Measurements from ENCODE around the gene ZNF503.

ZNF503 gene

DNA sequence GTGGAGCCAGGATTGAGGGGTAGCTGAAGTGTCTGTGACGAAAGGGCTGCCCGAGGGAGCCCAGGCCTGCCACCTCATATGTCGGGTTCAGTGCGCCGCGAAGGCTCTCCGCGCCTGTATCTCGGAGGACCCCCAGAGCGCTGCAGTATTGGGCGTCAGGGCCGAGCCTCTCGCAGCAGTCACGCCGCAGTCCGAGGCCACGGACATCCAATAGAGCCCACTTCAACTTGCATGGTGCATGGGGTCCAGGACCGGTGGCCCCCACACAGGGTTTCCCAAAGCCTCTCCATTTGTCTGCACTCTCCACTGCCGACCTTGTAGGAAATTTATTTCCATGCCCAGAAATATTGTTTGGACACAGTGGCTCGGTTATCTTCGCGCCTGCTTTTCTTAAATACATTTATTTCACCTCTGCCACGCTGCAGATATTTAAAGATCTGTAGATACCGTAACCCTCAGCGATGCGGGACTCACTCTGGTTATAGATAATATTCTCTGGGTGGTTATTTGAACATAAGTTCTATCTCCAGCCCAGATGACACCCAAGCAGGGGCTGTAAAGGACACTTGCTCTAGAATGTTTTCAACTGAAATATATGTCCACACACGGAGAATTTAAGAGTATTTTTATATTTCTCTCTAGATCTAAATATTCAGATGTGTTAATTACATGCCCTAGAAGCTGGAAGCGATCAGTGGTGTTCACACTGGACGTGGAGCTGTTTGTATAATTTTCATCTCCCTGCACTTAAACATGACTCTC is 5.1 kb upstream of the ZNF503 start:
- no peak for DNase-seq (ENCODE audit: low read depth)

DNA sequence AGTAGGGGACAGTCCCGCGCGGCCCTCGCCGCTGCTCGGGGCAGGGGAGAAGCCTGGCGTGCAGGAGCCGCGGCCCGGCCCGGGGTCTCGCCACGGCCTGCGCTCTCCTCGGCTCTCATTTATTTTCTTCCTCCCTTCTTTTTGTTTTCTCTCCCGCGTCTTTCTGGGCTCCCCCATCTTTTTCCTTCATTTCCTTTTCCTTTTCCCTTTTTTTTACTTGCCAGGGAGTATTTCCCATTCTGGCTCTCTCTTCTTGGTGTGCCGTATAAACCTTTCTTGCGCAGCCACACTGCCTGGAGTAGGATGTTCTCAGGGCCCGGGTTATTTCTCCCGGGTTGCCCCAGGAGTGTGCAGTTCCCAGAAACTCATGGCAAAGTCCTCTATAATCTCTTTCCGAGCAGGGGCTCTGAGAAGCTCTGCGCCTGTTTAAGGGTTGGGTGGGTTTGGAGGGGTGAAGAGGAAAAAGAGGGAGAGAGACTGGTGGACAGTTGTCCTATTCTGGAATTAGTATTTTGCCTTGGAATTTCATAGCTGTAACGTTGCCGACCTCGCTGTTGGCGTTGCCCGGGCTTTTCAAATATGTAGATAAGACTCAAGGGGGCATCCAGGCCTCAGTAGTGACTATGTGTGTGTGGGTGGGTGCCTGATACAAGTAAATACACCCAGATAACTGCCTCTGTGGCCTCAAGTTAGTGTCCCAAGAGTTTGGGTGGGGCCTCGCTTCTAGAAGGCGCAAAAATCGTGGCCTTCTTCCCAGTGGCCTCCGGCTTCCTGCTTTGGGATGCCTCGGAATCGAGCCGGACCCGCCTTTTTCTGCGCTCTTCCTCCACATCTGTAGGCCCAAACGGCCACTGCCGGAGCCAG is 4.3 kb upstream of the ZNF503 start:
- DNase-seq (ENCODE audit: low read depth), result no peak

GRCh38 chr10:75404815-75405597 is 3.4 kb upstream of the ZNF503 start:
- no peak for DNase-seq (ENCODE audit: low read depth)

DNA sequence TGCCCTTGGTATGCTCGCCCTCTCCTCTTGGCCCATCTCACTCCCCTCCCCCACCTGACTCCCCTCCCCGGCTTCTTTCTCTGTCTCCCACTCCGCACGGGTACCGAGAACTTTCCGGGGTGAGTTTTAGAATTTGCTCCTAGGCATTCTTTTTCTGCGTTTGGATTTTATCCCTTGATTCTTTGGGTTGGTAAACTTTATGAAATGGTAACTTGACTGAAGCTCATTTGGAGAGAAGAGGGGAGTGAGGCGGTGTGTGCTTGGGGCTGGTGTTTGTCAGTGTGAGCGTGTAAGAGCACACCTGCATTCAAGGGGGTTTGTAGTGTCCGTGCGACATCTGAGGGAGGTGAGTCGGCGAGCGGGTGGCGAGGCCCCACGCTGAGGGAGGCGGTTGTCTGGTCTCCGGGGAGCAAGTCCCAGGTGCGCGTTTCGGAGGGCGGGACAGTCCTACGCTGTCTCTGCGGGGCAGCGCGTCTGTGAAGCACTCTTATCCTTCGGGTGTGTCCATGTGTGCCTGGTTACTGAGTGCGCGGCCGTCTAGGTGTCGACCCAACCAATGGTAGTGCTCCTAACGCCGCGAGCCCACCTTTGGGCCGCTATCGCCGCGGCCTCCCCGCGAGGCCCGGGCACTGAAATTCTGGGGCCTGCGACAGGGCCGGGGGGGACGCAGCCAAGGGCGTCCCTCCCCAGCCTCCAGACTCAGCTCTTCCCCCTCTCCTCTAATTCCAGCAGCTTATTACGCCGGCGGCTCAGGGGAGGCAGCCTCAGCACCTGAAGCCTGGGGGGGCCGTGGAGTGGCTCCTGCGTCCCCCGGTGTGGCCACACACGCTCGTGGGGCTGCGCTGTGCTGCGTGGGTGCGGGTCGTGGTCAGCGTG is 2.6 kb upstream of the ZNF503 start:
- DNase-seq (ENCODE audit: low read depth), result no peak

- DNase-seq (ENCODE audit: low read depth), result no peak
Observed at GRCh38 chr10:75403144-75403938, 1.8 kb upstream of the ZNF503 start.

DNA sequence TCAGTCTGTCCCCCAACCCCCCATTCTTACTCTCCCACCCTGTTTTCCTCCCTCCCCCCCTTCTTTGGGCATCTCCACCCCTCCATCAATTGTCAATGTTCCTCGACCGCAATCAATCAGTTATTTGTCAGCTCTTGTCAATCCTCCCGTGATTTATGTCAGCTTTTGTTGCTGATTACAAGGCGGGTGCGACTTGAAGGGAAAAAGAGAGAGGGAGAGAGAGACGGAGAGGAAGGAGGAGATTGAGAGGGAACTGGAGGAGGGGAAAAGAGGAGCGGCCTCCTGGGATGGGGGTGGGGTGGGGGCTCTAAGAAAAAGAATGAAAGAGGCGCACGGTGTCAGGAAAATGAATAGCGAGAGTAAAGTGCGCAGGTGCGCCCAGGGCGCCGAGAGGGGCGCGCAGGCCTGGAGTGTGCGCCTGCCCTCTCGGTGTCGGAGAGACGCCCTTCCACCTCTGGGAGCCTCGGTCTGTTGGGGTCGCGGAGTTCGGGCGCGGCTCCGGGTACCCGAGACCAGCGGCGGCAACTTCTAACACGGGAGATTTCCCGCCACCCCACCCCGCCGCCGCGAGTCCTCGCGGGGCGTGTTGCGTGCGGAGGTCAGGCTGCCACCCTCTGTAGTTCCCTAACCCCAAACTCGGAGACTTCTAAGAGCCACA is 1.1 kb upstream of the ZNF503 start:
- no peak for DNase-seq (ENCODE audit: low read depth)

- no peak for DNase-seq (ENCODE audit: low read depth)
Observed at GRCh38 chr10:75400771-75401568, 594 bp downstream of the ZNF503 start.

GRCh38 chr10:75400163-75400770 is 1.3 kb downstream of the ZNF503 start:
- no peak for DNase-seq (ENCODE audit: low read depth)

DNA sequence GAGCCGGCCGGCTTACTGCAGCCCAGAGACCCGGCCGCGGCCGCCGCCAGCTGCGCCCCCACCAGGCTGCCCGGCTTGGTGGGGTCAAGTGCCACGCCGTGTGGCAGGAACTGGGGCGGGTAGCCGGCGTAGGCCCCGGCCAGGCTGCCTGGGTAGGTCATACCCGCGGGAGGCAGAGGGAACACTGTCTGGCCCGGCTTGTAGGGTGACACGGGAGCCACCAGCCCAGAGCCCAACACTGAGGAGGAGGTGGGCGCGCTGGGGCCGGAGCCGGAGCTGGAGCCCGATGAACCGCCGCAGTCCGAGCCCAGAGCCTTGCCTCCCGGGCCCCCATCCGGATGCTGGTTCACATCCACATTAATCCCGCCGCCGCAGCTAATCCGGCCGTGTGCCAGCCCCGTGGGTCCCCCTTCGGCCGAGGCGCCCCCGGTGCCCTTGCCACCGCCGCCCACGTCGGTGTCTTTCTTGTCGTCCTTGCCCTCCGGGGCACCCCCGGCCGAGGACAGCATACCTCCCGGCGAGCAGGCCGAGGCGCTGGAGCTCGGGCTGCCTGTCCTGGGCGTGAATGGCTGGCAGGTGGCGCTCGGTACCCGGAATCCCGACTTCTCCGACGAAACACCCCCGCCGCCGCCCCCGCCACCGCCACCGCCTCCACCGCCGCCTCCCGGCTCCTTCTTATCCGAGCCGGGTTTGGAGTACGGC is 2.0 kb downstream of the ZNF503 start:
- DNase-seq (ENCODE audit: low read depth), result no peak

- DNase-seq (ENCODE audit: low read depth), result no peak
Observed at GRCh38 chr10:75398692-75399460, 2.7 kb downstream of the ZNF503 start.

GRCh38 chr10:75398200-75398691 is 3.3 kb downstream of the ZNF503 start:
- DNase-seq (ENCODE audit: low read depth), result no peak

DNA sequence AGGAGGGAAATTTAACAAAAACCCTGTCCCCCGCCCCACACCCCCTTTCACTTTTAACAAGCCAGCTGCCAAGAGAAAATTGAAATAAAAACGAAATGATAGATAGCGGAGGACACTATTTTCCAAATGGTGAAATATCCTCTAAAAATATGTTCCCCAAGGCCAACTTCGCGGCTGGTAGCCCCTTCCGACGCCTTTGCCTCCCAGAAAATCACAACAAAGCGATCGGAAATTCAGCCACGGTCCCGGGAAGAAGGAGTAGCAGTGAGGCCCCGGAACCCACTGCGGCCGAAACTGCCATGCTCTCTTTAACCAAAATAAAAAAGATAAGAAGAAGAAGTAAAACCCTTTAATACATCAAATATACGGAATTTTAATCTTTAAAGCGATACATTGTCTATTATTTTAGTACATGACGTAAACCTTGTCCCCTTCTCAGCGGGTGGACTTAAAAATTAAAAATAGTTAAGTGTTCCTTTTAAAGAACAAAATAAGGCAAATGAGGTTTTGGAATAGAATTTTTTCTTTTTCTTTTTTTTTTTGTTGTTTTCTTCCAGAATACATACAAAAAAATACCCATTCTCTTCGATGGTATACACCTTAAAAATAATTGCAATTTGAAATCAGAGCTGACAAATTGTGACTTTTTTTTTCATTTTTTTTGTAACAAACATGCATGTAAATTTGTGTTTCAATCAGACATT is 3.9 kb downstream of the ZNF503 start:
- DNase-seq (ENCODE audit: low read depth), result no peak

- no peak for DNase-seq (ENCODE audit: low read depth)
Observed at GRCh38 chr10:75396631-75397495, 4.7 kb downstream of the ZNF503 start.

- DNase-seq (ENCODE audit: low read depth), result no peak
Observed at GRCh38 chr10:75395932-75396630, 5.5 kb downstream of the ZNF503 start.

Data from CMK (cell line).